ENCODE results near the gene RILPL1.
"Not testable (repeated sequence)": the region's sequence is repeated elsewhere in the genome, so short reads cannot be mapped to it uniquely, and the experiment has no call there.

Gene RILPL1

DNA sequence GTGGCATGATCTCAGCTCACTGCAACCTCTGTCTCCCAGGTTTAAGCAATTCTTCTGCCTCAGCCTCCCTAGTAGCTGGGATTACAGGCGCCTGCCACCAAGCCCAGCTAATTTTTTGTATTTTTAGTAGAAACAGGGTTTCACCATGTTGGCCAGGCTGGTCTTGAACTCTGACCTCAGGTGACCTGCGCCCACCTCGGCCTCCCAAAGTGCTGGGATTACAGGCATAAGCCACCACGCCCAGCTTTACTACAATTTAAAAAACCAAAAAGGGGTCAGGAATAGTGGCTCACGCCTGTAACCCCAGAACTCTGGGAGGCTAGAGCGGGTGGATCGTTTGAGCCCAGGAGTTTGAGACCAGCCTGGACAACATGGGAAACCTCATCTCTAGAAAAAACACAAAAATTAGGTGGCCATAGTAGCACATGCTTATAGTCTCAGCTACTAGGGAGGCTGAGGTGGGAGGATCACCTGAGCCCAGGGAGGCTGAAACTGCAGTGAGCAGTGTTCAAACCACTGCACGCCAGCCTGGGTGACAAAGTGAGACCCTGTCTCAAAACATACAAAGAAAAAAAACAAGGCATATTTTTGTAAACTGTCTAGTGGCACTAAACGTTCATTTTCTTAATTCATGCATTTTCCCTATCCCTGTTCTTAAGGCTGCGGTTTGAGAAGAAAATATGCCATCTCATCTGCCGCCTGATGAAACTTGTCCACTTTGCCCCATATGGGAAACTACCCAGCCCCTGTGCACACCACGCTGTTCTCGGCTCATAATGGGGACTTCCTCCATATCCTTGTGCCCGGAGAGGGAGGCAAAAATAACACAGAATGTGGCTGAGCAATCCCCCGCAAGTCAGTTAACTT, 101.3 kb downstream of the RILPL1 start:
- not testable (repeated sequence) for H3K4me3 ChIP-seq (ENCODE audit: low read depth, low read length)

DNA sequence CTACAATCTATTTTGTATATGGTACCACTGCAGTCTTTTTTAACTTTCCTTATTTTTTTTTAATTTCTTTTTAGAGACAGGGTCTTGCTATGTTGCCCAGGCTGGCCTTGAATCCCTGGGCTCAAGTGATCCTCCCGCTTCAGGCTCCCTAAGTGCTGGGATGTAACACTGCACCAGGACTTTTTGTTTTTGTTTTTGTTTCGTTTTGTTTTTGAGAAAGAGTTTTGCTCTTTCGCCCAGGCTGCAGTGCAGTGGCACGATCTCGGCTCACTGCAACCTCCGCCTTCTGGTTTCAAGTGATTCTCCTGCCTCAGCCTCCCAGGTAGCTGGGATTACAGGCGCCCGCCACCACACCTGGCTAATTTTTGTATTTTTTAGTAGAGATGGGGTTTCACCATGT, 104.4 kb downstream of the RILPL1 start:
- not testable (repeated sequence) for H3K9me3 ChIP-seq (ENCODE audit: control insufficient read depth, insufficient read depth, low read length); H3K4me3 ChIP-seq (ENCODE audit: low read depth, low read length); H3K36me3 ChIP-seq (ENCODE audit: control insufficient read depth, insufficient read depth, low read length); H3K27me3 ChIP-seq (ENCODE audit: control insufficient read depth, insufficient read depth, low read length); H3K4me1 ChIP-seq (ENCODE audit: control insufficient read depth, insufficient read depth, low read length); H3K9ac ChIP-seq (ENCODE audit: low read depth, low read length)

More for the DNA sequence above, 101.3 kb downstream of the RILPL1 start:
- H3K36me3 ChIP-seq (ENCODE audit: control insufficient read depth, insufficient read depth, low read length); H3K27me3 ChIP-seq (ENCODE audit: control insufficient read depth, insufficient read depth, low read length); H3K9ac ChIP-seq (ENCODE audit: low read depth, low read length); H3K9me3 ChIP-seq (ENCODE audit: control insufficient read depth, insufficient read depth, low read length); H3K4me1 ChIP-seq (ENCODE audit: control insufficient read depth, insufficient read depth, low read length): not testable (repeated sequence)

DNA sequence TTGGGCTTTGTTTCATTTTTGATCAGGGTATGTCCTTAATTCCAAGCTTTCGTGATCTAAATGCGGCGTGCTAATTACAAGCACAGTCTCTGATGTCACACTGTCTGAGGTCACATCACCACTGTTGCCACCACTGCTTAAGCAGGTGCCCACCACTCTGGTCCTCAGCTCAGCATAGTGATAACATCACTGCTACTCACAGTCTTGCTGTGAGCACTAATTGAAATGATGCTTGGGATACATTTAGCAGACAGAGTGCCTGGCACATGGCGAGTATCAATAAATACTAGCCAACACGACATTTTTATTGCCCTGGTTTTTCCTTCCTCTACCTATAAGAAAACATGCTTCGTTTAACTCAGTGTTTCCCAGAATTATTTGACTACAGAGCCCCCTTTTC, 104.9 kb downstream of the RILPL1 start:
- H3K9ac ChIP-seq (ENCODE audit: low read depth, low read length) = no peak overlapping the region
- no peaks in the 10 kb centered on the region for H3K4me1 ChIP-seq (ENCODE audit: control insufficient read depth, insufficient read depth, low read length)
- H3K4me3 ChIP-seq (ENCODE audit: low read depth, low read length) = no peak overlapping the region
- peaks cover 2% of the 10 kb centered on the region for H3K36me3 ChIP-seq (ENCODE audit: control insufficient read depth, insufficient read depth, low read length)
- H3K9me3 ChIP-seq (ENCODE audit: control insufficient read depth, insufficient read depth, low read length) = no peaks in the 10 kb centered on the region
- no peaks in the 10 kb centered on the region for H3K27me3 ChIP-seq (ENCODE audit: control insufficient read depth, insufficient read depth, low read length)

DNA sequence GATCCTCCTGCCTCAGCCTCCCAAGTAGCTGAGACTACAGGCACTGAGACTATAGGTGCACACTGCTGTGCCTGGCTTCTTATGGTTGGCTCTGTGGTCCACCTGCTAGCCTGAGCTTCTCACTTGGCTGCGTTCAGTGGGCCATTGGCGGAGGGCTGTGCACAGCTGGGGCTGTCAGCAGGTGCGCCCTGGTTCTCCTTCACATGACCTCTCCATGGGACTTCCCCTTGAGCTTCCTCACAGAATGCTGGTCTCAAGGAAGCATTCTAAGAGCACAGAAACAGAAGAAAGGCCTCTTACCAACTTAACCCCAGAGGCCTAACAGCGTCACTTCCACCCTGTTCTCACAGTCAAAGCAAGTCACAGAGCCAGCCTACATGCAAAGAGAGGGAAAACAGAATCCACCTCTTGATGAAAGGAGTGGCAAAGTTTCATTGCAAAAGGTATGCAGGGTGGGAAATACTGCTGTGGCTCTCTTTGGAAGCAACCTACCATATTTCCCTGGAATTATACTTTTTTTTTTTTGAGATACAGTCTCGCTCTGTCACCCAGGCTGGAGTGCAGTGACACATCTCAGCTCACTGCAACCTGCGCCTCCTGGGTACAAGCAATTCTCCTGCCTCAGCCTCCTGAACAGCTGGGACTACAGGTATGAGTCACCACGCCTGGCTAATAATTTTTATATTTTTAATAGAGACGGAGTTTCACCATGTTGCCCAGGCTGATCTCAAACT, 106.3 kb downstream of the RILPL1 start:
- no peak overlapping the region for H3K9ac ChIP-seq (ENCODE audit: low read depth, low read length)
- no peak overlapping the region for H3K4me3 ChIP-seq (ENCODE audit: low read depth, low read length)
- no peaks in the 10 kb centered on the region for H3K27me3 ChIP-seq (ENCODE audit: control insufficient read depth, insufficient read depth, low read length)
- H3K36me3 ChIP-seq (ENCODE audit: control insufficient read depth, insufficient read depth, low read length) = peaks cover 2% of the 10 kb centered on the region
- H3K9me3 ChIP-seq (ENCODE audit: control insufficient read depth, insufficient read depth, low read length) = no peaks in the 10 kb centered on the region
- H3K4me1 ChIP-seq (ENCODE audit: control insufficient read depth, insufficient read depth, low read length) = no peaks in the 10 kb centered on the region

DNA sequence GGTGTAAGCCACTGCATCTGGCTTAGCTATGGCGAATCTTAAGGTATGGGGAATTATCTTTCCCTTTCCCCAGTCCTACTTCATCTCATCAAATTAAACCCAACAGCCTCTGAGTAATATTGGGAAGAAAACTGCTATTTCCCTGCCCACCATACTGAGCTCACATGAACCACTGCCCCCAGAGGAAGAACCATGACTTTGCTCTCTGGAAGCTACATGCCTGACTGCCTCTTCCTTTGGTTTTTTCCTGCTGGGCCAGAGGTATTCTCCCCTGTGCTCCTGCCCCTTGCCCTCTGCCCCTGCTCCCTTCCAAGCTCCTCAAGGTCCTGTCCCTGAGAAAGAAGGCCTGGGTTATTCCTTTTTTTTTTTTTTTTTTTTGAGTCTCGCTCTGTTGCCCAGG, 112.2 kb downstream of the RILPL1 start:
- Histone ChIP-seq H3K27me3 (ENCODE audit: control insufficient read depth, insufficient read depth, low read length) (no peaks in the 10 kb centered on the region), H3K9ac (ENCODE audit: low read depth, low read length) (no peak overlapping the region), H3K36me3 (ENCODE audit: control insufficient read depth, insufficient read depth, low read length) (no peaks in the 10 kb centered on the region), H3K4me3 (ENCODE audit: low read depth, low read length) (no peak overlapping the region), H3K4me1 (ENCODE audit: control insufficient read depth, insufficient read depth, low read length) (no peaks in the 10 kb centered on the region), H3K9me3 (ENCODE audit: control insufficient read depth, insufficient read depth, low read length) (no peaks in the 10 kb centered on the region)
